Activated naive CD8-positive, alpha-beta T cell treated with anti-CD3 and anti-CD28 coated beads for 36 hours (primary cell): ENCODE data around the gene NFYC. TPM values are rescaled to one million over a fixed set of nuclear protein-coding genes. Genes with fewer than 3 reads are reported as not detected.

Experiments
- DNase-seq: peaks from one replicate; pipeline ENCODE4 v3.0.0; 2021
- H3K27ac Mint-ChIP-seq: one replicate; pipeline ENCODE4 v1.8.0; 2022; ENCODE audit warnings: mild to moderate bottlenecking, moderate library complexity, mixed read lengths
- H3K27me3 Mint-ChIP-seq: one replicate; pipeline ENCODE4 v1.8.0; 2022; ENCODE audit warnings: mild to moderate bottlenecking, mixed read lengths
- H3K36me3 Mint-ChIP-seq: one replicate; pipeline ENCODE4 v1.8.0; 2021; ENCODE audit warnings: mild to moderate bottlenecking, mixed read lengths
- H3K4me1 Mint-ChIP-seq: one replicate; pipeline ENCODE4 v1.8.0; 2021; ENCODE audit warnings: mixed read lengths
- H3K4me3 Mint-ChIP-seq: one replicate; pipeline ENCODE4 v1.8.0; 2022; ENCODE audit warnings: mild to moderate bottlenecking, moderate library complexity, mixed read lengths
- H3K9me3 Mint-ChIP-seq: one replicate; pipeline ENCODE4 v1.8.0; 2022; ENCODE audit warnings: mixed read lengths
- total RNA-seq, 2 experiments: library from RNA; stranded (reverse); gene quantifications; one replicate each; pipeline ENCODE4 v1.2.3, GENCODE V29; 2021

The NFYC gene
- total RNA-seq, 2 experiments from 2014 or later = 58.2 to 59.0 TPM

- Mint-ChIP-seq H3K4me3 (no peak overlapping the region), H3K9me3 (no peaks in the 10 kb centered on the region), H3K36me3 (peaks cover 39% of the 10 kb centered on the region), H3K27me3 (no peaks in the 10 kb centered on the region), H3K27ac (no peak overlapping the region), H3K4me1 (peaks cover 34% of the 10 kb centered on the region)
- DNase-seq = no peak
These were observed 75.1 kb downstream of the NFYC start for GRCh38 chr1:40766560-40766959.

DNA sequence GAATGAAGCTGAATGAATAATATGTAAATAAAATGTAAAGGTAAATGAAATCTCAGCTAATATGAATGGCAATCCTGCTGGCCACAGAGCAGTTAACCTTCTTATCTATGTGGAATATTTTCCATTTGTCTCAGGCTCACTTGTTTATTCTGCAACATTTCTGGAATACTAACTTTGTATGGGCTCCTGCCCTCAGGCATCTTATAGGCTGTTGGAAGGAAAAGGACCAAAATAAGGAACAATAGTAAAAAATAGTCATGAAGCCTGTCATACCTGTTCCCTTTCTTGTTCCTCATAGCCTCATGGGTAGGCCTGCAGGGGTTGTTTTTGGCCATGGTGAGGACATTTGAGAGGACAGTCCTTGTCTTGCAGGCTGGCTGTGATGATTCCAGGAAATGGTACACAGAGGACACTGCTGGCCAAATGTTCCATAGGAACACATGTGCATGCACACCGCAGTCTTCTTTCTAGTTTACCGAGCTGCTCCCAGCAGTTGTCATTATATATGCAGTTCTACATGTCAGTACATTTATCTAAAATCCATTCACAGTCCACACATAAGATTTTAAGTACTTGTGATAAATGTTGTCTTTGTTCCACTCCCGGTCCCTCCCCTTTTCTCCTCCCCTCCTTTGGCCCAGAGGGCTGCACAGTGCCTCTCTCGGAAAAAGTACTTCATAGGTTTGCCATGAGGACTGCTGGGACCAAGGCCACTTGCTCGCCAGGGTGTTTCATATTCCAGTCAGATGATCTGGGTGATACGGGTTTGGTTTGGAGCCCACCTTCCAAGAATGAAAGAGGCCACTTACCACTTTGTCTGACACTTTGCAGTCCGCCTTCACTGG, 76.9 kb downstream of the NFYC start:
- Mint-ChIP-seq H3K27me3 (no peaks in the 10 kb centered on the region), H3K36me3 (peaks cover 31% of the 10 kb centered on the region), H3K4me3 (no peak overlapping the region), H3K27ac (no peak overlapping the region), H3K9me3 (no peaks in the 10 kb centered on the region), H3K4me1 (peaks cover 26% of the 10 kb centered on the region)
- no peak for DNase-seq

- H3K27me3 Mint-ChIP-seq = no peaks in the 10 kb centered on the region
- H3K4me1 Mint-ChIP-seq = peaks cover 14% of the 10 kb centered on the region
- H3K36me3 Mint-ChIP-seq = peaks cover 19% of the 10 kb centered on the region
- DNase-seq = no peak
- no peaks in the 10 kb centered on the region for H3K9me3 Mint-ChIP-seq
- no peak overlapping the region for H3K4me3 Mint-ChIP-seq
- H3K27ac Mint-ChIP-seq = peak overlapping the region; percentile 66
These were observed 78.3 kb downstream of the NFYC start for GRCh38 chr1:40769815-40770214.

- Mint-ChIP-seq H3K27ac (peak overlapping the region; percentile 66), H3K4me3 (no peak overlapping the region), H3K27me3 (no peaks in the 10 kb centered on the region), H3K4me1 (peaks cover 11% of the 10 kb centered on the region), H3K36me3 (peaks cover 13% of the 10 kb centered on the region), H3K9me3 (no peaks in the 10 kb centered on the region)
- DNase-seq = no peak
These were observed 79.0 kb downstream of the NFYC start for GRCh38 chr1:40770296-40771070.

GRCh38 chr1:40772146-40772955, 80.8 kb downstream of the NFYC start:
- Mint-ChIP-seq H3K4me3 (no peak overlapping the region), H3K27me3 (no peaks in the 10 kb centered on the region), H3K27ac (no peak overlapping the region), H3K4me1 (peaks cover 11% of the 10 kb centered on the region), H3K9me3 (peaks cover 6% of the 10 kb centered on the region), H3K36me3 (peaks cover 26% of the 10 kb centered on the region)
- no peak for DNase-seq

- DNase-seq = no peak
- peaks cover 8% of the 10 kb centered on the region for H3K9me3 Mint-ChIP-seq
- H3K27me3 Mint-ChIP-seq = no peaks in the 10 kb centered on the region
- peaks cover 25% of the 10 kb centered on the region for H3K36me3 Mint-ChIP-seq
- H3K4me1 Mint-ChIP-seq = peaks cover 7% of the 10 kb centered on the region
- no peak overlapping the region for H3K4me3 Mint-ChIP-seq
- no peak overlapping the region for H3K27ac Mint-ChIP-seq
These were observed 82.3 kb downstream of the NFYC start for GRCh38 chr1:40773748-40774265.

GRCh38 chr1:40774266-40774998, 82.9 kb downstream of the NFYC start:
- Mint-ChIP-seq H3K27ac (no peak overlapping the region), H3K27me3 (no peaks in the 10 kb centered on the region)

GRCh38 chr1:40776236-40777072, 85.0 kb downstream of the NFYC start:
- peaks cover 20% of the 10 kb centered on the region for H3K36me3 Mint-ChIP-seq
- peaks cover 5% of the 10 kb centered on the region for H3K4me1 Mint-ChIP-seq
- DNase-seq = no peak
- H3K27ac Mint-ChIP-seq = no peak overlapping the region
- H3K27me3 Mint-ChIP-seq = no peaks in the 10 kb centered on the region
- H3K9me3 Mint-ChIP-seq = peaks cover 8% of the 10 kb centered on the region
- no peak overlapping the region for H3K4me3 Mint-ChIP-seq

More at GRCh38 chr1:40774266-40774998, 82.9 kb downstream of the NFYC start:
- Mint-ChIP-seq H3K36me3 (peaks cover 22% of the 10 kb centered on the region), H3K4me3 (no peak overlapping the region), H3K4me1 (peaks cover 3% of the 10 kb centered on the region), H3K9me3 (peaks cover 8% of the 10 kb centered on the region)
- peak; percentile 61 for DNase-seq

GRCh38 chr1:40777224-40777970, 85.9 kb downstream of the NFYC start:
- Mint-ChIP-seq H3K9me3 (peaks cover 8% of the 10 kb centered on the region), H3K36me3 (peaks cover 20% of the 10 kb centered on the region), H3K27ac (no peak overlapping the region), H3K4me1 (peaks cover 5% of the 10 kb centered on the region), H3K4me3 (no peak overlapping the region), H3K27me3 (peaks cover 3% of the 10 kb centered on the region)
- no peak for DNase-seq

- no peak for DNase-seq
- H3K36me3 Mint-ChIP-seq = peaks cover 20% of the 10 kb centered on the region
These were observed 89.4 kb downstream of the NFYC start for GRCh38 chr1:40780678-40781607.

GRCh38 chr1:40781608-40781971, 90.1 kb downstream of the NFYC start:
- Mint-ChIP-seq H3K9me3 (peaks cover 7% of the 10 kb centered on the region), H3K27ac (no peak overlapping the region), H3K4me3 (no peak overlapping the region), H3K36me3 (peaks cover 13% of the 10 kb centered on the region), H3K4me1 (peaks cover 9% of the 10 kb centered on the region), H3K27me3 (peaks cover 30% of the 10 kb centered on the region)
- no peak for DNase-seq

More at GRCh38 chr1:40780678-40781607, 89.4 kb downstream of the NFYC start:
- Mint-ChIP-seq H3K27me3 (peaks cover 30% of the 10 kb centered on the region), H3K27ac (no peak overlapping the region), H3K4me3 (no peak overlapping the region), H3K9me3 (peaks cover 8% of the 10 kb centered on the region), H3K4me1 (peaks cover 9% of the 10 kb centered on the region)

GRCh38 chr1:40782371-40782956, 91.0 kb downstream of the NFYC start:
- H3K4me3 Mint-ChIP-seq = peak overlapping the region; percentile 65
- peaks cover 1% of the 10 kb centered on the region for H3K9me3 Mint-ChIP-seq
- H3K27ac Mint-ChIP-seq = no peak overlapping the region
- peaks cover 9% of the 10 kb centered on the region for H3K4me1 Mint-ChIP-seq
- no peak for DNase-seq
- H3K27me3 Mint-ChIP-seq = peaks cover 30% of the 10 kb centered on the region
- H3K36me3 Mint-ChIP-seq = peaks cover 5% of the 10 kb centered on the region
